AG10803 (cell line): ENCODE data around the gene AGPAT2.

Experiments
- DNase-seq: peaks from one replicate; pipeline ENCODE4 v3.0.0; 2010; ENCODE audit warnings: low read depth
- H3K4me3 ChIP-seq: 2 replicates; pipeline ENCODE4 v1.5.1; 2011; ENCODE audit warnings: mild to moderate bottlenecking, low read length, control low read depth
- CTCF ChIP-seq: conservative IDR thresholded peaks from 2 replicates; pipeline ENCODE4 v1.5.1; 2011; ENCODE audit warnings: mild to moderate bottlenecking, low read length, control low read depth, inconsistent platforms

AGPAT2 gene

GRCh38 chr9:136681945-136682699 is 5.1 kb downstream of the AGPAT2 start:
- TF ChIP-seq CTCF, result no peak
- DNase-seq, result no peak
- H3K4me3 ChIP-seq, result no peak overlapping the region

GRCh38 chr9:136681029-136681428 is 6.2 kb downstream of the AGPAT2 start:
- no peak for DNase-seq
- no peak for TF ChIP-seq CTCF
- no peak overlapping the region for H3K4me3 ChIP-seq

- no peak overlapping the region for H3K4me3 ChIP-seq
- TF ChIP-seq CTCF, result no peak
- DNase-seq, result no peak
Measured at GRCh38 chr9:136679431-136679941, 7.8 kb downstream of the AGPAT2 start.

- TF ChIP-seq CTCF, result no peak
- H3K4me3 ChIP-seq, result no peak overlapping the region
- DNase-seq, result no peak
Measured at GRCh38 chr9:136678624-136679023, 8.6 kb downstream of the AGPAT2 start.

GRCh38 chr9:136678034-136678433 is 9.2 kb downstream of the AGPAT2 start:
- H3K4me3 ChIP-seq, result no peak overlapping the region
- no peak for TF ChIP-seq CTCF
- no peak for DNase-seq

- no peak overlapping the region for H3K4me3 ChIP-seq
- TF ChIP-seq CTCF, result no peak
- DNase-seq, result no peak
Measured at GRCh38 chr9:136676920-136677686, 10.2 kb downstream of the AGPAT2 start.
